GM13976 (cell line): ENCODE data around the gene NEB.
"Not testable (repeated sequence)": the region's sequence is repeated elsewhere in the genome, so short reads cannot be mapped to it uniquely, and the experiment has no call there.

ENCODE experiments used
- DNase-seq: peaks from one replicate; pipeline ENCODE4 v3.0.0; 2012; ENCODE audit warnings: low spot score
- in situ Hi-C: fragments of 300-500 bp; cut with MboI; formaldehyde crosslinking; loops from one replicate; pipeline ENCODE4 v1.12.0; 2022; ENCODE audit warnings: low sequenced_read_pairs, mixed read lengths, inconsistent platforms; ENCODE audit not compliant: unreplicated experiment
- TF ChIP-seq, protein P1 (sequence below): IDR thresholded peaks from 2 replicates; pipeline ENCODE4 v1.5.1; 2012; ENCODE audit warnings: borderline replicate concordance, mild to moderate bottlenecking; ENCODE audit not compliant: insufficient read depth; ENCODE audit errors: extremely low read depth, missing control alignments, control extremely low read depth

NEB gene

DNA sequence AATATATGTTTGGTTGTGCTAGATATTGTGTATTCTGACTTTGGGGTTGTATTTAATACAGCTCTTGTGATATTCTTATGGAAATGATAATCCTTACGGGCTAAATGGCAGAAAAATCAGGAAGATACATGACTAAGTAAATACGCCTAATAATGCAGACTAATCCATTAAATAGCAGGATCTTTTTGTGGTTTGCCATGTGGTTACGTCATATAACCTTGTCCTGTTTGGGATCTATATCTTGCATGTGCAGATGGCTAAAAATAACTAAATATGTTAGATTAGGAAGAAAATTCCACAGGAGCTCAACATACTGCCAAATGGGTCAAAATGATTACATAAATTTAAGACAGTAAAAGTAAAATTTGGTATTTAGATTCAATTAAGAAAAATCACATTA lies 83.0 kb downstream of the NEB start:
- in situ Hi-C loops: no loop called here
- TF ChIP-seq, protein P1, sequence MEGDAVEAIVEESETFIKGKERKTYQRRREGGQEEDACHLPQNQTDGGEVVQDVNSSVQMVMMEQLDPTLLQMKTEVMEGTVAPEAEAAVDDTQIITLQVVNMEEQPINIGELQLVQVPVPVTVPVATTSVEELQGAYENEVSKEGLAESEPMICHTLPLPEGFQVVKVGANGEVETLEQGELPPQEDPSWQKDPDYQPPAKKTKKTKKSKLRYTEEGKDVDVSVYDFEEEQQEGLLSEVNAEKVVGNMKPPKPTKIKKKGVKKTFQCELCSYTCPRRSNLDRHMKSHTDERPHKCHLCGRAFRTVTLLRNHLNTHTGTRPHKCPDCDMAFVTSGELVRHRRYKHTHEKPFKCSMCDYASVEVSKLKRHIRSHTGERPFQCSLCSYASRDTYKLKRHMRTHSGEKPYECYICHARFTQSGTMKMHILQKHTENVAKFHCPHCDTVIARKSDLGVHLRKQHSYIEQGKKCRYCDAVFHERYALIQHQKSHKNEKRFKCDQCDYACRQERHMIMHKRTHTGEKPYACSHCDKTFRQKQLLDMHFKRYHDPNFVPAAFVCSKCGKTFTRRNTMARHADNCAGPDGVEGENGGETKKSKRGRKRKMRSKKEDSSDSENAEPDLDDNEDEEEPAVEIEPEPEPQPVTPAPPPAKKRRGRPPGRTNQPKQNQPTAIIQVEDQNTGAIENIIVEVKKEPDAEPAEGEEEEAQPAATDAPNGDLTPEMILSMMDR: no peak
- no peak for DNase-seq

DNA sequence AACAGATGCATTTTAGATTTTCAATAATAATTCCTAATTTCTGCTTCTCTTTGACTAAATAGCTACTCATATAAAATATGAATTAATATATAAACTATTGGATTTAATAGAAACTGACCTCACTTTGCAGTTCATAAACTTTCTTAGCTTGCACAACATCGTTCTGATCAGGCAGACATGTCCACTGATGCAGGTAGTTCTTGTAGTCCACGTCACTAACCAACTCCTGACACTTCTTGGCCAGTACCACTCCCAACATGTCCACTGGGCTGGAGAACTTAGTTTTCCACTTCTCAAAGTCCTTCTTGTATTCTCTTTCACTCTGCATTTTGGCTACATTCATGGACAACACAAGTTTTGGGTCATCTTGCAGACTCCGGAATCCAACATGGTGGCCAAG lies 83.8 kb downstream of the NEB start:
- DNase-seq: no peak
- in situ Hi-C loops: no loop called here
- TF ChIP-seq, protein P1: no peak

DNA sequence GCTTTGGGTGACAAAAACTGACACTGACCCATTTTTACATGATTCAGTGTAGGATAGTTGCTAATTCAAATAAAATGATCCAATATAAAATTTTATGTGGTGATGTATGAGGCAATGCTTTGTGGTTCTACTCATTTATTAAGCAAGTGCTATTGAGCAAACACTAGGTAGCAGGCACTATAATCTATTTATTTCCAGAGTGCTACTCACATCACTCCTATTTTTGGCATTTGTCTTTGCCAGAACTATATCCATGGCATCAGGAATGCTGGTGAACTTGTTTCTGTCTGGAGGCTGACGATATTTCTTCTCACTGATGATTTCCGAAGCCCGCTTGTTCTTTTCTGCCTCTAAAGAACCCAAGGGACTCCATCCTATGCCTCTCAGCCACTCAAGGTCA lies 84.3 kb downstream of the NEB start:
- TF ChIP-seq, protein P1: no peak
- in situ Hi-C loops: loop anchor here (25.0 kb wide), 1 partner anchor 362 kb away; no protein-coding TSS in a partner anchor
- no peak for DNase-seq

DNA sequence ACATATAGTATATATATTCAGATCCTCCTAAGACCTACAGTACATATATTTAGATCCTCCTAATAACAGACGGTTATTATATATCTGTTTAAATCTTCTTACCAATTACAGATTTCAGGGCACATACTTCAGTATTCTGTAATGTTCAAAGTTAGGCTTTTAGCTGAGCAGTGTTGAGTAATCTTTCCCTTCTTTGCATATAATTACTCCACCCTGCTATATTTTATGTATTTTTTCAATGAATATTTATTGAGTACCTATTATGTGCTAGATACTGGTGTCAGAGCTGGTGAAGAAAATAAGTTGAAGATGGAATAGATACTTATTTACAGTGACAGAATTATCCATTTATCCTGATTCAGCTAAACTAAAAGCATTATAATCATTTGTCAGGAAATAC lies 84.9 kb downstream of the NEB start:
- no peak for DNase-seq
- in situ Hi-C loops: loop anchor here (25.0 kb wide), 1 partner anchor 363 kb away; no protein-coding TSS in a partner anchor
- TF ChIP-seq, protein P1: no peak

DNA sequence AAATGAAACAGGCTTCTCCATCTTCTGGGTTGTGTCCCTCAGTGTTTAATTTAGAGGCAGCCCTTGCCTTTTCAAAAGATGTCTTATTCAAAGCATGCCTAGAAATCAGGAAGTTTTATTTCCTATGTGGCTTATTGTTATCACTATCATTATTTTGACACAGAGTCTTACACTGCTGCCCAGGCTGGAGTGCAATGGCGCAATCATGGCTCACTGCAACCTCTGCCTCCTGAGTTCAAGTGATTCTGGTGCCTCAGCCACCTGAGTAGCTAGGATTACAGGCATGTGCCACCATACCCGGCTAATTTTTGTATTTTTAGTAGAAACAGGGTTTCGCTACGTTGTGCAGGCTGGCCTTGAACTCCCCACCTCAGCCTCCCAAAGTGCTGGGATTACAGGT lies 87.8 kb downstream of the NEB start:
- in situ Hi-C loops: loop anchor here (25.0 kb wide), 1 partner anchor 366 kb away; no protein-coding TSS in a partner anchor
- DNase-seq: not testable (repeated sequence)

DNA sequence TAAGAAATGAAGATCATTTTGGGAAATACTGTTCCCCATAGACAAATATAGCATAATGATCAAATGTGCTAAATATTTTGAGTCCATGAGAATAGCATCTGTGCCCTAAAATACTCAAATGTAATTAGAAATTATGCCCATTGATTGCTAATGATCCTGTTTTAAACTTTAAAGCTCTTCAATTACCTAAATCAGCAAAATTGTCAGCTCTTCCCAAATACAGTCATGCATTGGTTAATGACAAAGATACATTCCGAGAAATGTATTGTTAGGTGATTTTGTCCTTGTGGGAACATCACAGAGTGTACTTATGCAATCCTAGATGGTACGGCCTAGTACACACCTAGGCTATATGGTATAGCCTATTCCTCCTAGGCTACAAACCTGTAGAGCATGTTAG lies 89.7 kb downstream of the NEB start:
- no peak for DNase-seq
- TF ChIP-seq, protein P1: no peak
- in situ Hi-C loops: loop anchor here (25.0 kb wide), 1 partner anchor 368 kb away; no protein-coding TSS in a partner anchor

DNA sequence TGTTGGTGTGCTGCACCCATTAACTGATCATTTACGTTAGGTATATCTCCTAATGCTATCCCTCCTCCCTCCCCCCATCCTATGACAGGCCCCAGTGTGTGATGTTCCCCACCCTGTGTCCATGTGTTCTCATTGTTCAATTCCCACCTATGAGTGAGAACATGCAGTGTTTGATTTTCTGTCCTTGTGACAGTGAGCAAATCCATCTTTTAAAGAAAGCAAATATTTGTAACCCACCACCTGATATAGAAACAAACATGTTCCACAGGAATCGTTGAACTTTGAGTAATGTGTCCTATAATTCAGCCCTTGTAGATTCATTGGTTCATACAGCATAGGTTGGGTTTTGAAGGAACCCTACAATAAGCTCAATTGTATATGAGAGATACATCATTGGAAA lies 92.4 kb downstream of the NEB start:
- in situ Hi-C loops: loop anchor here (25.0 kb wide), 1 partner anchor 370 kb away; no protein-coding TSS in a partner anchor

DNA sequence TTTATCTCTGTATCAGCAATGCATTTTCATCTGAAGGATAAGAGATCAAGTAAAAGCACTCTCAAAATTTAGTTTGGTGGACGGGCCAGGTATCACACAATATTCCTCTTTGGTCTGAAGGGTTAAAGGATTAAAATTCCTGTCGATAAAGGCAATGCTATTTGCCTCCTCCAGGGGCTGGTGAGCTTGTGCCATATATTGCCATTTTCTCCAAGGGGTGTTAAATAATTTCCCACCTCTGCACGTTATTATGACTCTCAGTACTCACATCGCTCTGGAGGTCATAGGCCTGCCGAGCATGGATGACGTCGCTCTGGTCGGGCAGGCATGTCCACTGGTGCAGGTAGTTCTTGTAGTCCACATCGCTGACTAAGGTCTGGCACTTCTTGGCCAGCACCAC lies 94.2 kb downstream of the NEB start:
- no peak for DNase-seq
- in situ Hi-C loops: loop anchor here (25.0 kb wide), 1 partner anchor 372 kb away; no protein-coding TSS in a partner anchor
- TF ChIP-seq, protein P1: no peak

More for the DNA sequence above, 92.4 kb downstream of the NEB start:
- DNase-seq: not testable (repeated sequence)
